ENCODE data around the gene SMIM9.
"Not testable (repeated sequence)": the region's sequence is repeated elsewhere in the genome, so short reads cannot be mapped to it uniquely, and the experiment has no call there.

The SMIM9 gene

GRCh38 chrX:154834562-154834961, at the start of gene SMIM9:
Gene SMIM9, minus strand, starts transcription at chrX:154834662. Its CDS starts 3,806 bp downstream, at chrX:154830856.
- H3K36me3 ChIP-seq, result no peaks in the 10 kb centered on the region
- H3K27me3 ChIP-seq, result no peaks in the 10 kb centered on the region
- H3K4me3 ChIP-seq (ENCODE audit: low read depth in 1 of 2, low read length in 1 of 2), result no peak within 1 kb of the TSS
- no peak for TF ChIP-seq CTCF (IDR thresholded peaks at IDR 0.05)
- H3K9me3 ChIP-seq, result no peaks in the 10 kb centered on the region
- no peaks in the 10 kb centered on the region for H3K4me1 ChIP-seq (ENCODE audit: control insufficient read depth in 1 of 2, insufficient read depth in 1 of 2, low read depth in 1 of 2, low read length in 1 of 2)
- H3K27ac ChIP-seq, result no peak within 1 kb of the TSS

GRCh38 chrX:154884069-154884468, 49.6 kb upstream of the SMIM9 start:
- not testable (repeated sequence) for H3K9me3 ChIP-seq; H3K4me1 ChIP-seq (ENCODE audit: control insufficient read depth in 1 of 2, insufficient read depth in 1 of 2, low read depth in 1 of 2, low read length in 1 of 2); H3K27ac ChIP-seq; H3K27me3 ChIP-seq; H3K4me3 ChIP-seq (ENCODE audit: low read depth in 1 of 2, low read length in 1 of 2); H3K36me3 ChIP-seq

- Histone ChIP-seq H3K36me3 (no peaks in the 10 kb centered on the region), H3K9me3 (no peaks in the 10 kb centered on the region), H3K27me3 (no peaks in the 10 kb centered on the region), H3K4me3 (ENCODE audit: low read depth in 1 of 2, low read length in 1 of 2) (no peak overlapping the region), H3K4me1 (ENCODE audit: control insufficient read depth in 1 of 2, insufficient read depth in 1 of 2, low read depth in 1 of 2, low read length in 1 of 2) (no peaks in the 10 kb centered on the region), H3K27ac (no peak overlapping the region)
- TF ChIP-seq CTCF (IDR thresholded peaks at IDR 0.05), result no peak
Measured at GRCh38 chrX:154873329-154873728, 38.9 kb upstream of the SMIM9 start.

GRCh38 chrX:154868522-154868921, 34.1 kb upstream of the SMIM9 start:
- H3K27me3 ChIP-seq; H3K4me3 ChIP-seq (ENCODE audit: low read depth in 1 of 2, low read length in 1 of 2); H3K9me3 ChIP-seq: not testable (repeated sequence)

GRCh38 chrX:154855256-154855655, 20.8 kb upstream of the SMIM9 start:
- TF ChIP-seq CTCF (IDR thresholded peaks at IDR 0.05), result no peak
- no peak overlapping the region for H3K27ac ChIP-seq

More at GRCh38 chrX:154868522-154868921, 34.1 kb upstream of the SMIM9 start:
- H3K4me1 ChIP-seq (ENCODE audit: control insufficient read depth in 1 of 2, insufficient read depth in 1 of 2, low read depth in 1 of 2, low read length in 1 of 2); H3K27ac ChIP-seq; H3K36me3 ChIP-seq: not testable (repeated sequence)

GRCh38 chrX:154850957-154851611, 16.6 kb upstream of the SMIM9 start:
- no peak overlapping the region for H3K27ac ChIP-seq
- no peaks in the 10 kb centered on the region for H3K4me1 ChIP-seq (ENCODE audit: control insufficient read depth in 1 of 2, insufficient read depth in 1 of 2, low read depth in 1 of 2, low read length in 1 of 2)
- no peak overlapping the region for H3K4me3 ChIP-seq (ENCODE audit: low read depth in 1 of 2, low read length in 1 of 2)
- H3K9me3 ChIP-seq, result no peaks in the 10 kb centered on the region
- TF ChIP-seq CTCF (IDR thresholded peaks at IDR 0.05), result no peak
- no peaks in the 10 kb centered on the region for H3K36me3 ChIP-seq
- H3K27me3 ChIP-seq, result no peaks in the 10 kb centered on the region

More at GRCh38 chrX:154855256-154855655, 20.8 kb upstream of the SMIM9 start:
- Histone ChIP-seq H3K4me3 (ENCODE audit: low read depth in 1 of 2, low read length in 1 of 2) (no peak overlapping the region), H3K27me3 (no peaks in the 10 kb centered on the region), H3K9me3 (no peaks in the 10 kb centered on the region), H3K36me3 (no peaks in the 10 kb centered on the region), H3K4me1 (ENCODE audit: control insufficient read depth in 1 of 2, insufficient read depth in 1 of 2, low read depth in 1 of 2, low read length in 1 of 2) (no peaks in the 10 kb centered on the region)
